Activated CD8-positive, alpha-beta T cell treated with anti-CD3 and anti-CD28 coated beads for 36 hours (primary cell): ENCODE measurements around the gene CHD2. TPM values are rescaled to one million over a fixed set of nuclear protein-coding genes. Genes with fewer than 3 reads are reported as not detected.

Source experiments
- ATAC-seq: fragments of 200-7000 bp; cut with Tn5 transposase; one replicate; pipeline ENCODE4 v1.10.0; 2021; ENCODE audit warnings: mild to moderate bottlenecking, moderate library complexity
- CTCF ChIA-PET: fragments of 350-600 bp; sonication (Branson Sonifier 250); formaldehyde crosslinking; loops from one replicate; lab custom pipeline; 2021; ENCODE audit warnings: antibody characterized with exemption; lab: Charles Lee
- POLR2A ChIA-PET: fragments of 350-600 bp; sonication (Branson Sonifier 250); formaldehyde crosslinking; loops from one replicate; lab custom pipeline; 2021; ENCODE audit warnings: antibody characterized with exemption; lab: Charles Lee
- DNase-seq: peaks from one replicate; pipeline ENCODE4 v3.0.0-alpha.2; 2020
- H3K27ac Mint-ChIP-seq: one replicate; pipeline ENCODE4 v1.8.0; 2021; ENCODE audit warnings: mild to moderate bottlenecking, mixed read lengths
- H3K27me3 Mint-ChIP-seq: one replicate; pipeline ENCODE4 v1.8.0; 2021; ENCODE audit warnings: mixed read lengths
- H3K36me3 Mint-ChIP-seq: one replicate; pipeline ENCODE4 v1.8.0; 2021; ENCODE audit warnings: low read depth, mixed read lengths
- H3K4me1 Mint-ChIP-seq: one replicate; pipeline ENCODE4 v1.8.0; 2021; ENCODE audit warnings: low read depth, mixed read lengths
- H3K4me3 Mint-ChIP-seq: one replicate; pipeline ENCODE4 v1.8.0; 2021; ENCODE audit warnings: mild to moderate bottlenecking, moderate library complexity, mixed read lengths
- H3K9me3 Mint-ChIP-seq: one replicate; pipeline ENCODE4 v1.8.0; 2021; ENCODE audit warnings: mixed read lengths
- CTCF ChIP-seq: fragments of 200-600 bp; IDR thresholded peaks from one replicate; pipeline ENCODE4 v1.8.0; 2022; ENCODE audit warnings: antibody characterized with exemption, mild to moderate bottlenecking
- intact Hi-C: fragments of 100-400 bp; cut with micrococcal nuclease; formaldehyde crosslinking; loops from one replicate; pipeline ENCODE4 v1.10.0; 2022
- total RNA-seq, 2 experiments: library from RNA; stranded (reverse); gene quantifications; one replicate each; pipeline ENCODE4 v1.2.3, GENCODE V29; 2021

CHD2 gene
- total RNA-seq, 2 experiments from 2014 or later: 124 to 138 TPM

- Mint-ChIP-seq H3K4me3 (peak overlapping the region; percentile 83), H3K4me1 (peaks cover 46% of the 10 kb centered on the region), H3K27me3 (no peaks in the 10 kb centered on the region), H3K9me3 (no peaks in the 10 kb centered on the region), H3K36me3 (peaks cover 36% of the 10 kb centered on the region), H3K27ac (peak overlapping the region; percentile 98)
- TF ChIP-seq CTCF: no peak
- ChIA-PET CTCF (interaction anchor here (0.6 to 6.7 kb wide), 16 partner anchors 12 to 85 kb away, joined by 3 to 64 read pairs (median 6); partner anchors contain the start of gene CHD2), POLR2A (interaction anchor here (0.6 to 19.7 kb wide), 27 partner anchors 10 to 107 kb away, joined by 3 to 642 read pairs (median 9); partner anchors contain the start of gene CHD2)
- DNase-seq: peak; percentile 99
- peak; percentile 92 for ATAC-seq
- intact Hi-C loops: loop anchor here (1.0 to 5.0 kb wide), 5 partner anchors 23 to 73 kb away; no protein-coding TSS in a partner anchor
Observed at GRCh38 chr15:92881802-92882696, 18.1 kb upstream of the CHD2 start.

DNA sequence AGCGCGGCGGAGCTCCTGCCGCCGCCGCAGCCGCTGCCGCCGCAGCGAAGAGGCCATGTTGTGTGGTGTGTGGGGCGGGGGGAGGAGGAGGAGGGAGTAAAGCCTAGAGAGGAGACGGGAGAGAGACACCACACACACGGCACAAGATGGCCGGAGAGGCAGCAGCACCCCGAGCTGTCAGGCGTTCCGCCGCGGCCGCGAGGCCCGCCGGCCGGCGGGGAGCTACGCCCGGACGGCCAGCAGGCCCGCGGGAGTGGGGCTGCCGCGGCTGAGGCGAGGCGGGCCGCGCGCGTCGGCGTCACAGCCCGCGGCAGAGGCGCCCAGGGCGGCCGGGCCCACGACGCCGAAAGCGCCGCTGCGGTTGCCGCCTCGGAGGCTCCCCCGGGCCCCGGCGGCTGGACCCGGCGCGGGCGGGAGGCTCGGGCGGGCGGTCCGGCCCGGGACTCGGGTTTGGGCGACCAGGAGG lies 17.4 kb upstream of the CHD2 start:
- Mint-ChIP-seq H3K4me1 (peaks cover 47% of the 10 kb centered on the region), H3K36me3 (peaks cover 41% of the 10 kb centered on the region), H3K9me3 (no peaks in the 10 kb centered on the region), H3K27ac (peak overlapping the region; percentile 99), H3K4me3 (peak overlapping the region; percentile 99), H3K27me3 (no peaks in the 10 kb centered on the region)
- DNase-seq (no peak), ATAC-seq (peak; percentile 74)
- no peak for TF ChIP-seq CTCF
- CTCF ChIA-PET: interaction anchor here (0.6 to 6.7 kb wide), 13 partner anchors 20 to 85 kb away, joined by 3 to 64 read pairs (median 6); partner anchors contain the start of gene CHD2
- POLR2A ChIA-PET: interaction anchor here (0.6 to 19.7 kb wide), 26 partner anchors 10 to 106 kb away, joined by 3 to 642 read pairs (median 8); partner anchors contain the start of gene CHD2
- intact Hi-C loops: loop anchor here (1.0 to 5.0 kb wide), 5 partner anchors 22 to 73 kb away; no protein-coding TSS in a partner anchor

GRCh38 chr15:92883163-92883875 lies 16.8 kb upstream of the CHD2 start:
- Mint-ChIP-seq H3K36me3 (peaks cover 47% of the 10 kb centered on the region), H3K27ac (peak overlapping the region; percentile 99), H3K27me3 (no peaks in the 10 kb centered on the region), H3K4me1 (peaks cover 50% of the 10 kb centered on the region), H3K4me3 (peak overlapping the region; percentile 99), H3K9me3 (no peaks in the 10 kb centered on the region)
- DNase-seq (peak; percentile 33), ATAC-seq (no peak)
- ChIA-PET POLR2A (interaction anchor here (0.6 to 19.7 kb wide), 20 partner anchors 10 to 79 kb away, joined by 3 to 642 read pairs (median 12); partner anchors contain the start of gene CHD2), CTCF (interaction anchor here (1.0 to 6.7 kb wide), 9 partner anchors 19 to 85 kb away, joined by 3 to 64 read pairs (median 7); partner anchors contain the start of gene CHD2)
- no peak for TF ChIP-seq CTCF
- intact Hi-C loops: loop anchor here (2.0 to 5.0 kb wide), 4 partner anchors 21 to 51 kb away; no protein-coding TSS in a partner anchor

DNA sequence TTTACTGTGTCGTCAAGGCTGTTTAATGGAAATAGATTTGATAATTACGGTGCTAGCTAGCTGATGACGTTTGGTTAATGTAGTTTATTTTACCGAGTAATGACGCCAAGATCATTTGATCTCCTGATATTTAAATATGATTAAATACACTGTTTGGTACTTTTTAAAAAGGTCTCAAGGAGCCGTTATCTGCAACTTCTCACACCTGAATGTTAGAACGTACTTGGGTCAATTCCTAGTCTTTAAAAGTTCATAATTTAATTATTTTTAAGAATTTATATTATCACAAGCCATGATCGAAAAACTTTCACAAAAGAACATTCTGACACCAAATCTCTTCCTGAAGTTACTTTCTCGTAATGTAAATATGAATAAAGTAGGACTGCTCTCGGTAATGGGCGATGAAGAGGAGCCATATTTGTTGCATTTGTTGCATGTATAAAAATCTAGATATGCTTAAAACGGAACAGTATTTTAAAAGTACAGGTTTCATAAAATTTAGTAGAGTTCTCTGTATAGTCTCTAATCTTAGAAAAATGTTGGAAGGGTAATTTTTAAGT lies 16.2 kb upstream of the CHD2 start:
- intact Hi-C loops: loop anchor here (2.0 to 5.0 kb wide), 4 partner anchors 21 to 52 kb away; no protein-coding TSS in a partner anchor
- H3K4me3 Mint-ChIP-seq: peak overlapping the region; percentile 99
- TF ChIP-seq CTCF: no peak
- peak overlapping the region; percentile 99 for H3K27ac Mint-ChIP-seq
- peaks cover 51% of the 10 kb centered on the region for H3K36me3 Mint-ChIP-seq
- no peaks in the 10 kb centered on the region for H3K9me3 Mint-ChIP-seq
- DNase-seq (no peak), ATAC-seq (no peak)
- H3K27me3 Mint-ChIP-seq: no peaks in the 10 kb centered on the region
- CTCF ChIA-PET: interaction anchor here (1.0 to 6.7 kb wide), 7 partner anchors 19 to 75 kb away, joined by 3 to 64 read pairs (median 7); partner anchors contain the start of gene CHD2
- POLR2A ChIA-PET: interaction anchor here (1.1 to 19.7 kb wide), 13 partner anchors 9 to 78 kb away, joined by 3 to 642 read pairs (median 31); partner anchors contain the start of gene CHD2
- H3K4me1 Mint-ChIP-seq: peaks cover 47% of the 10 kb centered on the region
